Caco-2 (cell line): Measurements from ENCODE around the gene IRF4. TPM values are rescaled to one million over a fixed set of nuclear protein-coding genes. Genes with fewer than 3 reads are reported as not detected.

Experiments
- BruUV-seq: library from RNA; stranded (reverse); fragments of 400-500 nt; replicated peaks from 2 replicates; lab custom pipeline; 2021; lab: Mats Ljungman, UMichigan
- CTCF ChIA-PET: fragments of 300-600 bp; sonication (Branson Sonifier 250); formaldehyde crosslinking; loops from one replicate; lab custom pipeline; 2022; ENCODE audit warnings: antibody characterized with exemption; lab: Charles Lee
- POLR2A ChIA-PET: fragments of 300-600 bp; sonication (Branson Sonifier 250); formaldehyde crosslinking; loops from one replicate; lab custom pipeline; 2022; ENCODE audit warnings: antibody characterized with exemption; lab: Charles Lee
- DNase-seq, 2 experiments: peaks; one replicate each; pipeline versions ENCODE4 v3.0.0 to v3.0.0-alpha.2; 2020 to 2022
- H3K27me3 ChIP-seq: replicated peaks from 2 replicates; pipeline ENCODE4 v1.6.0; 2011; ENCODE audit warnings: low read length; ENCODE audit not compliant: control insufficient read depth, insufficient read depth
- H3K36me3 ChIP-seq: 2 replicates; pipeline ENCODE4 v1.5.1; 2011; ENCODE audit warnings: low read length; ENCODE audit not compliant: control insufficient read depth, insufficient read depth
- H3K4me1 ChIP-seq: fragments of 250-450 bp; sonication (Bioruptor Pico); 2 replicates; pipeline ENCODE4 v1.5.1; 2020; ENCODE audit warnings: mild to moderate bottlenecking
- H3K4me3 ChIP-seq: 2 replicates; pipeline ENCODE4 v1.5.1; 2011; ENCODE audit warnings: low read depth, mild to moderate bottlenecking, control low read depth, low read length
- H3K9me3 ChIP-seq: fragments of 250-450 bp; sonication (Bioruptor Pico); 2 replicates; pipeline ENCODE4 v1.5.1; 2020; ENCODE audit warnings: mild to moderate bottlenecking, moderate library complexity
- H3K27ac Mint-ChIP-seq: one replicate; pipeline ENCODE4 v1.8.0; 2022; ENCODE audit warnings: mixed read lengths; ENCODE audit not compliant: unreplicated experiment
- H3K27me3 Mint-ChIP-seq: one replicate; pipeline ENCODE4 v1.8.0; 2022; ENCODE audit warnings: mixed read lengths; ENCODE audit not compliant: insufficient read depth, unreplicated experiment
- H3K36me3 Mint-ChIP-seq: one replicate; pipeline ENCODE4 v1.8.0; 2022; ENCODE audit warnings: mild to moderate bottlenecking, mixed read lengths; ENCODE audit not compliant: insufficient read depth, unreplicated experiment
- H3K4me1 Mint-ChIP-seq: one replicate; pipeline ENCODE4 v1.8.0; 2022; ENCODE audit warnings: low read depth, mixed read lengths; ENCODE audit not compliant: unreplicated experiment
- H3K4me3 Mint-ChIP-seq: one replicate; pipeline ENCODE4 v1.8.0; 2022; ENCODE audit warnings: mild to moderate bottlenecking, moderate library complexity, mixed read lengths; ENCODE audit not compliant: unreplicated experiment
- H3K9me3 Mint-ChIP-seq: one replicate; pipeline ENCODE4 v1.8.0; 2022; ENCODE audit warnings: mixed read lengths; ENCODE audit not compliant: unreplicated experiment
- CTCF ChIP-seq, 2 experiments: fragments of 200-600 bp in 1 of 2; IDR thresholded peaks; 1 replicate in 1 of 2; 2 replicates in 1 of 2; pipeline versions ENCODE4 v1.5.1 to v1.8.0; 2011 to 2022; ENCODE audit warnings: antibody characterized with exemption in 1 of 2, control low read depth in 1 of 2, inconsistent platforms in 1 of 2, low read depth in 1 of 2, low read length in 1 of 2, mild to moderate bottlenecking in 1 of 2, moderate library complexity in 1 of 2; ENCODE audit not compliant: insufficient read depth in 1 of 2, severe bottlenecking in 1 of 2, unreplicated experiment in 1 of 2
- intact Hi-C: fragments of 100-400 bp; cut with micrococcal nuclease; formaldehyde crosslinking; loops from one replicate; pipeline ENCODE4 v1.10.0; 2022; ENCODE audit not compliant: unreplicated experiment
- total RNA-seq: library from RNA; stranded (reverse); gene quantifications from 2 replicates; pipeline ENCODE4 v1.2.3, GENCODE V29; 2022

IRF4 gene
- total RNA-seq, 1 experiment from 2014 or later, result not detected

- intact Hi-C loops, result no loop called here
- CTCF ChIA-PET, result interaction anchor here (1.1 kb wide), 1 partner anchor 183 kb away, joined by 4 read pairs; no protein-coding TSS in a partner anchor
- no peaks in the 10 kb centered on the region for H3K36me3 ChIP-seq
- POLR2A ChIA-PET, result no interaction called here
- no peaks in the 10 kb centered on the region for H3K9me3 ChIP-seq
- no peak for TF ChIP-seq CTCF (IDR thresholded peaks at IDR 0.05; ENCODE audit: insufficient read depth in 1 of 2, low read depth in 1 of 2, low read length in 1 of 2, severe bottlenecking in 1 of 2, unreplicated experiment in 1 of 2)
- Mint-ChIP-seq H3K4me3 (no peak overlapping the region), H3K36me3 (no peaks in the 10 kb centered on the region), H3K27me3 (peaks cover 36% of the 10 kb centered on the region), H3K27ac (no peak overlapping the region), H3K4me1 (no peaks in the 10 kb centered on the region), H3K9me3 (no peaks in the 10 kb centered on the region)
- H3K27me3 ChIP-seq, result no peaks in the 10 kb centered on the region
- no peak for DNase-seq
- H3K4me3 ChIP-seq, result no peak overlapping the region
- BruUV-seq, result no TSS peak
- no peaks in the 10 kb centered on the region for H3K4me1 ChIP-seq
Measured at GRCh38 chr6:372336-372911, 19.1 kb upstream of the IRF4 start.

- ChIA-PET POLR2A (no interaction called here), CTCF (no interaction called here)
- Histone ChIP-seq H3K27me3 (no peaks in the 10 kb centered on the region), H3K4me3 (no peak overlapping the region), H3K36me3 (no peaks in the 10 kb centered on the region), H3K4me1 (no peaks in the 10 kb centered on the region), H3K9me3 (no peaks in the 10 kb centered on the region)
- no peak for DNase-seq
- Mint-ChIP-seq H3K27me3 (peaks cover 31% of the 10 kb centered on the region), H3K9me3 (no peaks in the 10 kb centered on the region), H3K36me3 (no peaks in the 10 kb centered on the region), H3K4me3 (no peak overlapping the region), H3K4me1 (no peaks in the 10 kb centered on the region), H3K27ac (no peak overlapping the region)
- no TSS peak for BruUV-seq
- intact Hi-C loops, result no loop called here
- TF ChIP-seq CTCF (IDR thresholded peaks at IDR 0.05; ENCODE audit: insufficient read depth in 1 of 2, low read depth in 1 of 2, low read length in 1 of 2, severe bottlenecking in 1 of 2, unreplicated experiment in 1 of 2), result no peak
Measured at GRCh38 chr6:373031-373430, 18.5 kb upstream of the IRF4 start.

- H3K27ac Mint-ChIP-seq, result no peak overlapping the region
- BruUV-seq, result no TSS peak
- DNase-seq, result no peak
- Histone ChIP-seq H3K9me3 (no peaks in the 10 kb centered on the region), H3K4me1 (no peaks in the 10 kb centered on the region), H3K4me3 (no peak overlapping the region), H3K27me3 (no peaks in the 10 kb centered on the region), H3K36me3 (no peaks in the 10 kb centered on the region)
- no peaks in the 10 kb centered on the region for H3K9me3 Mint-ChIP-seq
- no peaks in the 10 kb centered on the region for H3K4me1 Mint-ChIP-seq
- CTCF ChIA-PET, result interaction anchor here (0.6 kb wide), 1 partner anchor 185 kb away, joined by 3 read pairs; no protein-coding TSS in a partner anchor
- POLR2A ChIA-PET, result no interaction called here
- no peaks in the 10 kb centered on the region for H3K36me3 Mint-ChIP-seq
- intact Hi-C loops, result no loop called here
- TF ChIP-seq CTCF (IDR thresholded peaks at IDR 0.05; ENCODE audit: insufficient read depth in 1 of 2, low read depth in 1 of 2, low read length in 1 of 2, severe bottlenecking in 1 of 2, unreplicated experiment in 1 of 2), result no peak
- H3K27me3 Mint-ChIP-seq, result peaks cover 36% of the 10 kb centered on the region
- no peak overlapping the region for H3K4me3 Mint-ChIP-seq
Measured at GRCh38 chr6:373773-374724, 17.5 kb upstream of the IRF4 start.
